Fibroblast of pulmonary artery (primary cell): ENCODE data around the gene GDAP2.
"Not testable (repeated sequence)": the region's sequence is repeated elsewhere in the genome, so short reads cannot be mapped to it uniquely, and the experiment has no call there.

Source experiments
- DNase-seq: peaks from one replicate; pipeline ENCODE4 v3.0.0-alpha.2; 2010; ENCODE audit warnings: low read depth
- H3K4me3 ChIP-seq: replicated peaks from 2 replicates; pipeline ENCODE4 v1.5.1; 2011; ENCODE audit warnings: low read depth, mild to moderate bottlenecking, control low read depth, low read length, moderate library complexity
- CTCF ChIP-seq: IDR thresholded peaks from 2 replicates; pipeline ENCODE4 v1.5.1; 2011; ENCODE audit warnings: mild to moderate bottlenecking, control low read depth, low read length, inconsistent platforms; ENCODE audit errors: missing control alignments

The GDAP2 gene

GRCh38 chr1:117930173-117930447 is 689 bp upstream of the GDAP2 start:
- DNase-seq: no peak
- no peak for TF ChIP-seq CTCF
- peak overlapping the region; percentile 86 for H3K4me3 ChIP-seq

GRCh38 chr1:117928881-117929342 is 509 bp downstream of the GDAP2 start:
- peak; percentile 23 for TF ChIP-seq CTCF
- peak; percentile 62 for DNase-seq

GRCh38 chr1:117925981-117926380 is 3.4 kb downstream of the GDAP2 start:
- DNase-seq: no peak
- no peak for TF ChIP-seq CTCF
- no peak overlapping the region for H3K4me3 ChIP-seq

More at GRCh38 chr1:117928881-117929342, 509 bp downstream of the GDAP2 start:
- peak overlapping the region; percentile 86 for H3K4me3 ChIP-seq

GRCh38 chr1:117922717-117923116 is 6.7 kb downstream of the GDAP2 start:
- H3K4me3 ChIP-seq, DNase-seq: not testable (repeated sequence)

- no peak for DNase-seq
- no peak overlapping the region for H3K4me3 ChIP-seq
- no peak for TF ChIP-seq CTCF
Measured at GRCh38 chr1:117921991-117922390, 7.4 kb downstream of the GDAP2 start.

GRCh38 chr1:117919376-117919775 is 10.0 kb downstream of the GDAP2 start:
- no peak for TF ChIP-seq CTCF
- H3K4me3 ChIP-seq: no peak overlapping the region
- DNase-seq: no peak

- no peak for DNase-seq
- no peak overlapping the region for H3K4me3 ChIP-seq
- no peak for TF ChIP-seq CTCF
Measured at GRCh38 chr1:117911051-117911450, 18.4 kb downstream of the GDAP2 start.

- TF ChIP-seq CTCF: no peak
- no peak for DNase-seq
- no peak overlapping the region for H3K4me3 ChIP-seq
Measured at GRCh38 chr1:117905019-117905418, 24.4 kb downstream of the GDAP2 start.
